H1 (cell line): ENCODE data around the gene POLA1. TPM values are rescaled to one million over a fixed set of nuclear protein-coding genes. Genes with fewer than 3 reads are reported as not detected.

Experiments
- GABPA ChIP-seq: IDR thresholded peaks from 2 replicates; pipeline ENCODE4 v1.6.1; 2011; ENCODE audit warnings: mild to moderate bottlenecking, low read length, moderate library complexity, borderline replicate concordance; ENCODE audit not compliant: insufficient read depth
- HDAC6 ChIP-seq: IDR thresholded peaks from one replicate; pipeline ENCODE4 v1.7.1; 2012; ENCODE audit warnings: low read depth, mild to moderate bottlenecking, inconsistent platforms, low read length, moderate library complexity
- KDM4A ChIP-seq: IDR thresholded peaks from one replicate; pipeline ENCODE4 v1.7.1; 2012; ENCODE audit warnings: low read depth, mild to moderate bottlenecking, moderate library complexity, low read length, inconsistent platforms; ENCODE audit not compliant: severe bottlenecking
- SIRT6 ChIP-seq: IDR thresholded peaks from one replicate; pipeline ENCODE4 v1.7.1; 2012; ENCODE audit warnings: low read length, inconsistent platforms
- polyA plus RNA-seq, 7 experiments: library from polyadenylated mRNA; depleted of rRNA in 3 of 7; stranded (reverse) in 5 of 7; unstranded in 2 of 7; fragments of >200 nt in 5 of 7; fragments of 200-250 nt in 2 of 7; gene quantifications; 1 replicate in 5 of 7; 2 replicates in 1 of 7; 4 replicates in 1 of 7; pipeline versions ENCODE4 v1.2.1 to v1.2.3, GENCODE V29; 2011 to 2013; ENCODE audit warnings: missing spikeins in 2 of 7, mixed read lengths in 2 of 7
- total RNA-seq: library from RNA; stranded (reverse); fragmentation: NEBNext Ultra II Directional; extraction: Animal tissue kit (Norgen Biotek cat#: 25700); gene quantifications from 2 replicates; pipeline ENCODE4 v1.2.1, GENCODE V29; 2021
- TF ChIP-seq, protein P1 (sequence below): IDR thresholded peaks from 2 replicates; pipeline ENCODE4 v1.6.1; 2011; ENCODE audit warnings: low read depth, mild to moderate bottlenecking, low read length; ENCODE audit not compliant: insufficient read depth
- TF ChIP-seq, protein P2 (sequence below), 3 experiments: IDR thresholded peaks; 1 replicate in 2 of 3; 2 replicates in 1 of 3; pipeline versions ENCODE4 v1.5.1 to v1.6.1; 2011; ENCODE audit warnings: low read length in 3 of 3, mild to moderate bottlenecking in 3 of 3, inconsistent platforms in 2 of 3, low read depth in 1 of 3, moderate library complexity in 1 of 3; ENCODE audit not compliant: insufficient read depth in 1 of 3; ENCODE audit errors: control extremely low read depth in 1 of 3

Gene POLA1
- total and polyA plus RNA-seq, 2 of the 8 experiments (the other 6 are each of a cell fraction or from before 2014, with no cell fraction given) = 5.6 to 34.9 TPM

DNA sequence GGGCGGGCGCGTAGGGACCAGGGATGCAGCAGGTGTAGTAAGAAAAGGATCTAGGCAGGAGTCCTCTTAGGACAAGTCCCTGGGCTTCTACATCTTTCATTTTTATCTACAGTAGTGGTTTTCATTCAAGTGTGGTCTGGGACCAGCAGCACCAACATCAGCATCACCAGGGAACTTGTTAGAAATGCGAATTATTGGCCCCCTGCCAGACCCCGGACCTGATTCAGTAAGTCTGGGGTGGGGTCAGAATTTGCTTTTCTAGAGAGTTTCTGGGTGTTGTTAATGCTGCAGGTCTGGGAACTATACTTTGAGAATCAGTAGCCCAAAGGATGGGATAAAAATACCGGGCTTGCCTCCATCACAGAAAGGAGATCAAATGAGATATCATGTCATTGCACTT is 45.2 kb upstream of the POLA1 start (continued):
- TF ChIP-seq, protein P1, sequence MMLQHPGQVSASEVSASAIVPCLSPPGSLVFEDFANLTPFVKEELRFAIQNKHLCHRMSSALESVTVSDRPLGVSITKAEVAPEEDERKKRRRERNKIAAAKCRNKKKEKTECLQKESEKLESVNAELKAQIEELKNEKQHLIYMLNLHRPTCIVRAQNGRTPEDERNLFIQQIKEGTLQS = no peak
- TF ChIP-seq KDM4A (no peak), SIRT6 (no peak), GABPA (no peak), HDAC6 (no peak)
- TF ChIP-seq, protein P2, sequence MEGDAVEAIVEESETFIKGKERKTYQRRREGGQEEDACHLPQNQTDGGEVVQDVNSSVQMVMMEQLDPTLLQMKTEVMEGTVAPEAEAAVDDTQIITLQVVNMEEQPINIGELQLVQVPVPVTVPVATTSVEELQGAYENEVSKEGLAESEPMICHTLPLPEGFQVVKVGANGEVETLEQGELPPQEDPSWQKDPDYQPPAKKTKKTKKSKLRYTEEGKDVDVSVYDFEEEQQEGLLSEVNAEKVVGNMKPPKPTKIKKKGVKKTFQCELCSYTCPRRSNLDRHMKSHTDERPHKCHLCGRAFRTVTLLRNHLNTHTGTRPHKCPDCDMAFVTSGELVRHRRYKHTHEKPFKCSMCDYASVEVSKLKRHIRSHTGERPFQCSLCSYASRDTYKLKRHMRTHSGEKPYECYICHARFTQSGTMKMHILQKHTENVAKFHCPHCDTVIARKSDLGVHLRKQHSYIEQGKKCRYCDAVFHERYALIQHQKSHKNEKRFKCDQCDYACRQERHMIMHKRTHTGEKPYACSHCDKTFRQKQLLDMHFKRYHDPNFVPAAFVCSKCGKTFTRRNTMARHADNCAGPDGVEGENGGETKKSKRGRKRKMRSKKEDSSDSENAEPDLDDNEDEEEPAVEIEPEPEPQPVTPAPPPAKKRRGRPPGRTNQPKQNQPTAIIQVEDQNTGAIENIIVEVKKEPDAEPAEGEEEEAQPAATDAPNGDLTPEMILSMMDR (IDR thresholded peaks at IDR 0.05; ENCODE audit: control extremely low read depth in 1 of 3, insufficient read depth in 1 of 3, low read depth in 1 of 3, low read length in 3 of 3) = no peak
- TF ChIP-seq, all 59 proteins: peak for 0
